Astrocyte (in vitro differentiated cells and primary cell): ENCODE results near the gene ZCWPW1.

ENCODE experiments used
- EZH2 ChIP-seq: IDR thresholded peaks from 2 replicates; pipeline ENCODE4 v1.6.1; 2012; ENCODE audit warnings: mild to moderate bottlenecking, low read length, inconsistent platforms; ENCODE audit not compliant: insufficient read depth
- TF ChIP-seq, protein P1 (sequence below): IDR thresholded peaks from 2 replicates; pipeline ENCODE4 v1.5.1; 2011; ENCODE audit warnings: low read depth, mild to moderate bottlenecking, inconsistent platforms, low read length, moderate library complexity; ENCODE audit not compliant: insufficient read depth

DNA sequence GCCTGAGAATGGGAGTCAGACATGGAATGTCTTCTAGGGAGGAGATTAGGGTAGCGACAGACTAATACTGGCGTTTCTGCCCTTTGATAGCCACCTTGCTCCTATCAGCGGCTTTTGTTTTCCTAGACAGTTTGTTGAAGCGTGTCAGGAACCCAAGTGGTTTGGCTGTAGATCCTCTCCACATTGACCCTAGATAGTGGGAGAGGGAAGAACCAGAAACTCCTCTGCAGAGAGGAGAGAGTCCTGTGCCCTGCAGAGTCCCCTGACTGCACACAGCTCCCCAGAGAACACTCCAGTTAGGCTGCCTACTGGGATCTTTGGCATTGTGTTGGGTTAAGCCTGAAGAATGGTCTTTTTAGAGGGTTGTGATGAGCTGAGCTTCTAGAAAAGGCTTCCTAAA, 3.5 kb upstream of the ZCWPW1 start:
- TF ChIP-seq, protein P1, sequence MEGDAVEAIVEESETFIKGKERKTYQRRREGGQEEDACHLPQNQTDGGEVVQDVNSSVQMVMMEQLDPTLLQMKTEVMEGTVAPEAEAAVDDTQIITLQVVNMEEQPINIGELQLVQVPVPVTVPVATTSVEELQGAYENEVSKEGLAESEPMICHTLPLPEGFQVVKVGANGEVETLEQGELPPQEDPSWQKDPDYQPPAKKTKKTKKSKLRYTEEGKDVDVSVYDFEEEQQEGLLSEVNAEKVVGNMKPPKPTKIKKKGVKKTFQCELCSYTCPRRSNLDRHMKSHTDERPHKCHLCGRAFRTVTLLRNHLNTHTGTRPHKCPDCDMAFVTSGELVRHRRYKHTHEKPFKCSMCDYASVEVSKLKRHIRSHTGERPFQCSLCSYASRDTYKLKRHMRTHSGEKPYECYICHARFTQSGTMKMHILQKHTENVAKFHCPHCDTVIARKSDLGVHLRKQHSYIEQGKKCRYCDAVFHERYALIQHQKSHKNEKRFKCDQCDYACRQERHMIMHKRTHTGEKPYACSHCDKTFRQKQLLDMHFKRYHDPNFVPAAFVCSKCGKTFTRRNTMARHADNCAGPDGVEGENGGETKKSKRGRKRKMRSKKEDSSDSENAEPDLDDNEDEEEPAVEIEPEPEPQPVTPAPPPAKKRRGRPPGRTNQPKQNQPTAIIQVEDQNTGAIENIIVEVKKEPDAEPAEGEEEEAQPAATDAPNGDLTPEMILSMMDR = no peak
- TF ChIP-seq EZH2 = no peak
